Dendritic cell treated with granulocyte-macrophage colony-stimulating factor and Interleukin-4, amounts not matched to agents 40 ng/mL and 50 ng/mL, for 4 days (primary cell): ENCODE data around the gene LRRN2.

Source experiments
- H3K27ac Mint-ChIP-seq: one replicate; pipeline ENCODE4 v1.8.0; 2022; ENCODE audit warnings: mild to moderate bottlenecking, mixed read lengths
- H3K27me3 Mint-ChIP-seq: one replicate; pipeline ENCODE4 v1.8.0; 2022; ENCODE audit warnings: mild to moderate bottlenecking, mixed read lengths
- H3K36me3 Mint-ChIP-seq: one replicate; pipeline ENCODE4 v1.8.0; 2022; ENCODE audit warnings: low read depth, mixed read lengths
- H3K4me1 Mint-ChIP-seq: one replicate; pipeline ENCODE4 v1.8.0; 2022; ENCODE audit warnings: low read depth, mixed read lengths
- H3K4me3 Mint-ChIP-seq: one replicate; pipeline ENCODE4 v1.8.0; 2022; ENCODE audit warnings: mild to moderate bottlenecking, moderate library complexity, mixed read lengths
- H3K9me3 Mint-ChIP-seq: one replicate; pipeline ENCODE4 v1.8.0; 2022; ENCODE audit warnings: mixed read lengths
- intact Hi-C: fragments of 100-400 bp; cut with micrococcal nuclease; formaldehyde crosslinking; loops from one replicate; pipeline ENCODE4 v1.15.0; 2022

Gene LRRN2

GRCh38 chr1:204706838-204707509 lies 21.4 kb upstream of the LRRN2 start:
- Mint-ChIP-seq H3K4me3 (no peak overlapping the region), H3K27ac (no peak overlapping the region), H3K27me3 (peaks cover 21% of the 10 kb centered on the region), H3K4me1 (peaks cover 4% of the 10 kb centered on the region), H3K36me3 (no peaks in the 10 kb centered on the region), H3K9me3 (no peaks in the 10 kb centered on the region)
- intact Hi-C loops, result no loop called here

GRCh38 chr1:204705888-204706837 lies 20.6 kb upstream of the LRRN2 start:
- Mint-ChIP-seq H3K4me1 (peaks cover 4% of the 10 kb centered on the region), H3K9me3 (no peaks in the 10 kb centered on the region), H3K4me3 (no peak overlapping the region), H3K36me3 (no peaks in the 10 kb centered on the region), H3K27me3 (peaks cover 13% of the 10 kb centered on the region), H3K27ac (no peak overlapping the region)
- intact Hi-C loops, result no loop called here

- H3K9me3 Mint-ChIP-seq, result no peaks in the 10 kb centered on the region
- H3K4me1 Mint-ChIP-seq, result peaks cover 4% of the 10 kb centered on the region
- intact Hi-C loops, result no loop called here
- no peak overlapping the region for H3K4me3 Mint-ChIP-seq
- H3K27ac Mint-ChIP-seq, result no peak overlapping the region
- H3K36me3 Mint-ChIP-seq, result no peaks in the 10 kb centered on the region
- H3K27me3 Mint-ChIP-seq, result peaks cover 10% of the 10 kb centered on the region
These were observed 19.9 kb upstream of the LRRN2 start for GRCh38 chr1:204705493-204705811.

GRCh38 chr1:204704794-204705492 lies 19.4 kb upstream of the LRRN2 start:
- Mint-ChIP-seq H3K27me3 (peaks cover 6% of the 10 kb centered on the region), H3K4me1 (peaks cover 4% of the 10 kb centered on the region), H3K9me3 (no peaks in the 10 kb centered on the region), H3K4me3 (no peak overlapping the region), H3K36me3 (no peaks in the 10 kb centered on the region), H3K27ac (no peak overlapping the region)
- intact Hi-C loops, result no loop called here

DNA sequence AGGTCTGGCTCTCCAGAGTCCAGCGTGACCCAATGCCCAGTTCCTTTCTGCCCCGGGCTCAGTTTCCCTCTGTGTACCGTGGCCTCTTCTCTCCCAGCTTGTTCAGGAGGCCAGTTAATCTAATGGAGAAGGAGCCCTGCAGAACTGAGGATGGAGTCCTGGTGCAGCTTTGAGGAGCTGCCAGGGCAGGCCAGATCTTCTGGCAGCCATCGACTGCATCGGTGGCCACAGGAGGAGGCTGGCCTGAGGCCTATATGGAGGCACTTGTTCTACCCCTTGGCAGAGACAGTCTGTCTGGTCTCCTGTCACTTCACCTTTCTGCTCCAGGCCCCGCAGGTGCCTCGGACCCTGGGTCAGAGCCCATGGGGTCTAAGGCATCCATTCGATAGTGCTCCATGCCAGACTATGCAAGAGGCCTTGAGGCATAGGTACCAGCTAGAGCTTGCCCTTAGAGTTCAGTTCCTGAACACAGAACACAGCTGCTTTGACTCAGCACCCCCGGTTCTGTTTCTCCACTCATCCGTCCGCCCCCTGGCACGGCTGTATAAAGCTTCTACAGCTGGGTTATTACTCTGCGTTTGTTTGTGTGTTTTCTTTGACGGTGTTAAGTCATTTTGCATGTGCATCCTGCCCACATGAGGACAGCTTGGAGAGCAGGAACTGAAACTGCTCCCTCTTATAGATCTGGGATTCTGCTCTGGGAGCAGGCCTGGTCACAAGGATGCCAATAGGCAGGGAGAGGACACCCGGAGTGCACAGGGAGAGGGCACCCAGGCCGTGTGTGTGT lies 18.5 kb upstream of the LRRN2 start:
- peaks cover 4% of the 10 kb centered on the region for H3K27me3 Mint-ChIP-seq
- H3K9me3 Mint-ChIP-seq, result no peaks in the 10 kb centered on the region
- H3K27ac Mint-ChIP-seq, result no peak overlapping the region
- no peaks in the 10 kb centered on the region for H3K36me3 Mint-ChIP-seq
- H3K4me1 Mint-ChIP-seq, result peaks cover 4% of the 10 kb centered on the region
- intact Hi-C loops, result no loop called here
- no peak overlapping the region for H3K4me3 Mint-ChIP-seq

DNA sequence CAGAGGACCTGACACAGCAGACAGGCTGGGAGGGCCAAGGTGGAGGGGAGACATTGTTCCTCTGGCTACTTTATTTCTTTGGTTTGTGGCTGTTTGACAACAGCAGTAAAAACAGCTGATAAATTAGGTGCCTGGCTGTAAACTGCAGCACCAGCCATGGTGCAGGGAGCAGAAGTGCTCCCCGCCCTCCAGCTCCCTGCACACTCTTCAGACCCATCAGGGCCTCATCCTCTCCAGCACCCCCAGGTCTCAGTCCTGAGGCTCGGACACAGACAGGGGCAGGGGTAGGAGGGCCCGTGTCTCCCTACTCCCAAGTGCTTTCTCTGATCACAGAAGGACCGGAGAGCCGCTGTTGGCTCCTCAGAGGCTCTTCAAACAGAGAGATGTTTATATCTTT lies 17.7 kb upstream of the LRRN2 start:
- intact Hi-C loops, result no loop called here
- H3K9me3 Mint-ChIP-seq, result no peaks in the 10 kb centered on the region
- H3K4me3 Mint-ChIP-seq, result no peak overlapping the region
- peaks cover 4% of the 10 kb centered on the region for H3K4me1 Mint-ChIP-seq
- H3K36me3 Mint-ChIP-seq, result no peaks in the 10 kb centered on the region
- H3K27me3 Mint-ChIP-seq, result peaks cover 4% of the 10 kb centered on the region
- no peak overlapping the region for H3K27ac Mint-ChIP-seq

DNA sequence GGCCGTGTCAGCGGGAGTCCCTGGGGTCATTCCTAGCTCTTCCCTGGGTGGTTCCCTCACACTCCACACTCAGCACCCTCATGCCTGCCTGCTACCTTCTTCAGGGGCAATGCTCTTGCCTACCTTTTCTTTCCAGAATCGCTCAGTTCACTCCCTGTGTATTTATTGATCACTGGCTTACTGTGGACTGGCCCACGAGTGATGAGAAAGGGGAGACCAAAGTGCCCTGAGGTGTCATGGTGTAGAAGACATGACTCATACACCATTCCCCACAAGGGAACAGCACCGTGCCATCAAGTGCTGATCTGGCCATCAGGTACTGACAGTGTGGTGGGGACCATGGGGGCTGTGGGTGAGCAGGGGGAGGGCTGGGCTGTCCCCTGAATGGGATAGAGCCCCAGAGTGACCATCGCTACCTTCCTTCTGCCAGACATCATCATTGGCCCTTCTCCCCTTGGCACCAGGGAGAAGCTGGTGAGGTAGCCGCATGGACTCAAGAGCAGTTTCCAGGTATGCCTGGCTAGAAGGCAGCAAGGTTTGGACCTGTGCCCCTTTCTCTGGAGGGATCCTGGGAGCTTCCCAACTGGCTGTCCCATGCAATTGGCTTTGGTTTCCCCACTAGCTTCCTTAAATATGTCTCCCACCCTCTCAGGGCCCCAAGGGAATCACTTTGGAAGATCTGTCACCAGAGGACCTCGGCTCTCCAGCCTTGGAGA lies 17.2 kb upstream of the LRRN2 start:
- intact Hi-C loops, result no loop called here
- H3K4me1 Mint-ChIP-seq, result peaks cover 4% of the 10 kb centered on the region
- no peaks in the 10 kb centered on the region for H3K9me3 Mint-ChIP-seq
- H3K4me3 Mint-ChIP-seq, result no peak overlapping the region
- peaks cover 2% of the 10 kb centered on the region for H3K27me3 Mint-ChIP-seq
- no peaks in the 10 kb centered on the region for H3K36me3 Mint-ChIP-seq
- no peak overlapping the region for H3K27ac Mint-ChIP-seq

GRCh38 chr1:204701229-204701628 lies 15.7 kb upstream of the LRRN2 start:
- Mint-ChIP-seq H3K9me3 (no peaks in the 10 kb centered on the region), H3K27me3 (peaks cover 2% of the 10 kb centered on the region), H3K4me3 (no peak overlapping the region), H3K36me3 (no peaks in the 10 kb centered on the region), H3K4me1 (peaks cover 4% of the 10 kb centered on the region), H3K27ac (no peak overlapping the region)
- intact Hi-C loops, result no loop called here

GRCh38 chr1:204697893-204698292 lies 12.4 kb upstream of the LRRN2 start:
- no peaks in the 10 kb centered on the region for H3K36me3 Mint-ChIP-seq
- H3K4me3 Mint-ChIP-seq, result no peak overlapping the region
- H3K27me3 Mint-ChIP-seq, result peaks cover 6% of the 10 kb centered on the region
- H3K4me1 Mint-ChIP-seq, result no peaks in the 10 kb centered on the region
- no peaks in the 10 kb centered on the region for H3K9me3 Mint-ChIP-seq
- no peak overlapping the region for H3K27ac Mint-ChIP-seq
- intact Hi-C loops, result no loop called here

DNA sequence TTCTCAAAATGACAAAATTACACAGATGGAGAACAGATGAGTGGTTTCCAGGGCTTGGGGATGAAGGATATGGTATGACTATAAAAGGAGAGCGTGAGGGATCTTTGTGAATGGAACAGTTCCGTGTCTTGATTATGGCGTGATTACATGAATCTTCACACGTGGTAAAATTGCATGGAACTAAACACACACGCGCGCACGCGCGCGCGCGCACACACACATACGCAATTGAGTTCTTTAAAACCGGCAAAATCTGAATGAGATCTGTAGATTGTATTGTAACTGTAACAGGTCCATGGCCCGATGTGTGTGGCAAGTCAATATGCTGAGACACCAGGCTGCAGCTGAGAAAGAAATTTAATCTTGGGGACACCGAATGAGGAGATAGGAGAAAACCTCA lies 11.1 kb upstream of the LRRN2 start:
- no peaks in the 10 kb centered on the region for H3K9me3 Mint-ChIP-seq
- H3K4me3 Mint-ChIP-seq, result no peak overlapping the region
- no peaks in the 10 kb centered on the region for H3K4me1 Mint-ChIP-seq
- no peak overlapping the region for H3K27ac Mint-ChIP-seq
- H3K36me3 Mint-ChIP-seq, result no peaks in the 10 kb centered on the region
- intact Hi-C loops, result no loop called here
- peaks cover 6% of the 10 kb centered on the region for H3K27me3 Mint-ChIP-seq

- Mint-ChIP-seq H3K4me3 (no peak overlapping the region), H3K27ac (no peak overlapping the region), H3K36me3 (no peaks in the 10 kb centered on the region), H3K9me3 (no peaks in the 10 kb centered on the region), H3K27me3 (peaks cover 5% of the 10 kb centered on the region), H3K4me1 (no peaks in the 10 kb centered on the region)
- intact Hi-C loops, result no loop called here
These were observed 10.2 kb upstream of the LRRN2 start for GRCh38 chr1:204695692-204696091.

GRCh38 chr1:204694145-204694544 lies 8.6 kb upstream of the LRRN2 start:
- Mint-ChIP-seq H3K36me3 (no peaks in the 10 kb centered on the region), H3K4me1 (no peaks in the 10 kb centered on the region), H3K4me3 (no peak overlapping the region), H3K27me3 (peaks cover 7% of the 10 kb centered on the region), H3K9me3 (no peaks in the 10 kb centered on the region), H3K27ac (no peak overlapping the region)
- intact Hi-C loops, result no loop called here

- H3K36me3 Mint-ChIP-seq, result no peaks in the 10 kb centered on the region
- peaks cover 10% of the 10 kb centered on the region for H3K27me3 Mint-ChIP-seq
- H3K27ac Mint-ChIP-seq, result no peak overlapping the region
- no peaks in the 10 kb centered on the region for H3K9me3 Mint-ChIP-seq
- no peak overlapping the region for H3K4me3 Mint-ChIP-seq
- intact Hi-C loops, result no loop called here
- H3K4me1 Mint-ChIP-seq, result no peaks in the 10 kb centered on the region
These were observed 7.4 kb upstream of the LRRN2 start for GRCh38 chr1:204692841-204693356.
